Neural progenitor cell (in vitro differentiated cells): ENCODE results near the gene HIVEP1. TPM values are rescaled to one million over a fixed set of nuclear protein-coding genes. Genes with fewer than 3 reads are reported as not detected.

ENCODE experiments used
- DNase-seq: peaks from one replicate; pipeline ENCODE4 v3.0.0-alpha.2; 2016; ENCODE audit warnings: low spot score
- H2AFZ ChIP-seq: fragments of 200-600 bp; sonication (generic); replicated peaks from 2 replicates; pipeline ENCODE4 v1.6.1; 2016; ENCODE audit warnings: antibody characterized with exemption
- H3F3A ChIP-seq: fragments of 200-600 bp; sonication (generic); 2 replicates; pipeline ENCODE4 v1.6.1; 2016; ENCODE audit warnings: antibody characterized with exemption, low read depth
- H3K27ac ChIP-seq: fragments of 200-600 bp; sonication (generic); 2 replicates; pipeline ENCODE4 v1.5.1; 2016; ENCODE audit warnings: mild to moderate bottlenecking
- H3K27me3 ChIP-seq: fragments of 200-600 bp; sonication (generic); 2 replicates; pipeline ENCODE4 v1.6.1; 2016; ENCODE audit warnings: mild to moderate bottlenecking, moderate library complexity
- H3K36me3 ChIP-seq: fragments of 200-600 bp; sonication (generic); 2 replicates; pipeline ENCODE4 v1.5.1; 2016
- H3K4me1 ChIP-seq: fragments of 200-600 bp; sonication (generic); 2 replicates; pipeline ENCODE4 v1.6.1; 2016; ENCODE audit warnings: mixed run types
- H3K4me2 ChIP-seq: fragments of 200-600 bp; sonication (generic); 2 replicates; pipeline ENCODE4 v1.6.1; 2016
- H3K4me3 ChIP-seq: fragments of 200-600 bp; sonication (generic); 2 replicates; pipeline ENCODE4 v1.5.1; 2016
- H3K79me2 ChIP-seq: fragments of 200-600 bp; sonication (generic); 2 replicates; pipeline ENCODE4 v1.6.1; 2016; ENCODE audit warnings: low read depth
- H3K9ac ChIP-seq: fragments of 200-600 bp; sonication (generic); 2 replicates; pipeline ENCODE4 v1.6.1; 2016
- H3K9me3 ChIP-seq: fragments of 200-600 bp; sonication (generic); 2 replicates; pipeline ENCODE4 v1.5.1; 2016; ENCODE audit warnings: low read depth
- H4K20me1 ChIP-seq: fragments of 200-600 bp; sonication (generic); 2 replicates; pipeline ENCODE4 v1.6.1; 2016; ENCODE audit warnings: low read depth
- H3K27ac Mint-ChIP-seq: 3 replicates; pipeline ENCODE4 v1.8.0; 2021; ENCODE audit warnings: mixed read lengths
- H3K27me3 Mint-ChIP-seq: 2 replicates; pipeline ENCODE4 v1.8.0; 2022; ENCODE audit warnings: low read depth, mild to moderate bottlenecking, inconsistent platforms, moderate library complexity, mixed read lengths; ENCODE audit not compliant: insufficient read depth
- H3K36me3 Mint-ChIP-seq: 3 replicates; pipeline ENCODE4 v1.8.0; 2021; ENCODE audit warnings: mixed read lengths
- H3K4me1 Mint-ChIP-seq: 3 replicates; pipeline ENCODE4 v1.8.0; 2021; ENCODE audit warnings: mixed read lengths
- H3K4me3 Mint-ChIP-seq: 3 replicates; pipeline ENCODE4 v1.8.0; 2021; ENCODE audit warnings: mild to moderate bottlenecking, moderate library complexity, mixed read lengths
- H3K9me3 Mint-ChIP-seq: 3 replicates; pipeline ENCODE4 v1.8.0; 2020; ENCODE audit warnings: mixed read lengths
- CTCF ChIP-seq: fragments of 200-600 bp; sonication (generic); IDR thresholded peaks from 2 replicates; pipeline ENCODE4 v1.5.1; 2017; ENCODE audit warnings: antibody characterized with exemption, mild to moderate bottlenecking
- EZH2 ChIP-seq: fragments of 200-600 bp; sonication (generic); IDR thresholded peaks from 2 replicates; pipeline ENCODE4 v1.6.1; 2017; ENCODE audit warnings: antibody characterized with exemption, mild to moderate bottlenecking, moderate library complexity
- EZH2phosphoT487 ChIP-seq: fragments of 200-600 bp; sonication (generic); IDR thresholded peaks from 2 replicates; pipeline ENCODE4 v1.6.1; 2017; ENCODE audit warnings: antibody characterized with exemption
- total RNA-seq: library from RNA; depleted of rRNA; stranded (reverse); fragments of >200 nt; gene quantifications from 2 replicates; pipeline ENCODE4 v1.2.3, GENCODE V29; 2015; ENCODE audit warnings: low replicate concordance

HIVEP1 gene
- total RNA-seq, 1 donor from 2014 or later = 23.3 TPM

GRCh38 chr6:12010635-12011275 lies 1.4 kb upstream of the HIVEP1 start:
- H3K4me2 ChIP-seq = peak overlapping the region; percentile 81
- DNase-seq = peak; percentile 79
- TF ChIP-seq EZH2 (no peak), EZH2phosphoT487 (no peak), CTCF (no peak)
- Mint-ChIP-seq H3K27ac (peak overlapping the region; percentile 94), H3K4me1 (peaks cover 41% of the 10 kb centered on the region), H3K27me3 (peaks cover 9% of the 10 kb centered on the region), H3K9me3 (peaks cover 5% of the 10 kb centered on the region), H3K4me3 (peak overlapping the region; percentile 95), H3K36me3 (peaks cover 14% of the 10 kb centered on the region)
- H3K27me3 ChIP-seq = peaks cover 12% of the 10 kb centered on the region
- H3K4me3 ChIP-seq = peak overlapping the region; percentile 85
- H3K27ac ChIP-seq = no peak overlapping the region
- H3K9me3 ChIP-seq = peaks cover 4% of the 10 kb centered on the region
- H3K4me1 ChIP-seq = peaks cover 29% of the 10 kb centered on the region
- H3K36me3 ChIP-seq = peaks cover 9% of the 10 kb centered on the region
- H3K79me2 ChIP-seq = peaks cover 40% of the 10 kb centered on the region
- H4K20me1 ChIP-seq = no peaks in the 10 kb centered on the region
- no peak overlapping the region for H2AFZ ChIP-seq
- peaks cover 47% of the 10 kb centered on the region for H3F3A ChIP-seq
- H3K9ac ChIP-seq = no peak overlapping the region

GRCh38 chr6:12011276-12012037 lies 655 bp upstream of the HIVEP1 start:
- Histone ChIP-seq H2AFZ (no peak overlapping the region), H3K9me3 (peaks cover 4% of the 10 kb centered on the region), H3F3A (peaks cover 47% of the 10 kb centered on the region), H3K4me3 (peak overlapping the region; percentile 85), H3K4me1 (peaks cover 29% of the 10 kb centered on the region), H3K79me2 (peaks cover 47% of the 10 kb centered on the region), H3K9ac (no peak overlapping the region), H4K20me1 (no peaks in the 10 kb centered on the region), H3K27me3 (peaks cover 12% of the 10 kb centered on the region), H3K4me2 (peak overlapping the region; percentile 81), H3K36me3 (peaks cover 16% of the 10 kb centered on the region), H3K27ac (peak overlapping the region; percentile 92)
- TF ChIP-seq EZH2phosphoT487 (no peak), CTCF (no peak), EZH2 (no peak)
- Mint-ChIP-seq H3K27me3 (peaks cover 9% of the 10 kb centered on the region), H3K9me3 (peaks cover 7% of the 10 kb centered on the region), H3K4me1 (peaks cover 41% of the 10 kb centered on the region), H3K36me3 (peaks cover 21% of the 10 kb centered on the region), H3K4me3 (peak overlapping the region; percentile 95), H3K27ac (peak overlapping the region; percentile 94)
- DNase-seq = peak; percentile 97

- H3K4me3 ChIP-seq = peak overlapping the region; percentile 85
- no peaks in the 10 kb centered on the region for H4K20me1 ChIP-seq
- H3K4me1 ChIP-seq = peaks cover 27% of the 10 kb centered on the region
- peak overlapping the region; percentile 94 for H3K27ac Mint-ChIP-seq
- H3K9ac ChIP-seq = peak overlapping the region; percentile 29
- H3K4me3 Mint-ChIP-seq = peak overlapping the region; percentile 96
- peaks cover 9% of the 10 kb centered on the region for H3K27me3 Mint-ChIP-seq
- H3K36me3 ChIP-seq = peaks cover 19% of the 10 kb centered on the region
- peak overlapping the region; percentile 92 for H3K27ac ChIP-seq
- peaks cover 4% of the 10 kb centered on the region for H3K9me3 ChIP-seq
- peaks cover 57% of the 10 kb centered on the region for H3K79me2 ChIP-seq
- peak overlapping the region; percentile 26 for H2AFZ ChIP-seq
- peaks cover 12% of the 10 kb centered on the region for H3K27me3 ChIP-seq
- H3F3A ChIP-seq = peaks cover 45% of the 10 kb centered on the region
- H3K36me3 Mint-ChIP-seq = peaks cover 32% of the 10 kb centered on the region
- H3K4me1 Mint-ChIP-seq = peaks cover 32% of the 10 kb centered on the region
- peaks cover 7% of the 10 kb centered on the region for H3K9me3 Mint-ChIP-seq
- H3K4me2 ChIP-seq = peak overlapping the region; percentile 88
- peak; percentile 92 for DNase-seq
- no peak for TF ChIP-seq EZH2phosphoT487
- TF ChIP-seq EZH2 = no peak
- no peak for TF ChIP-seq CTCF
Observed at GRCh38 chr6:12012558-12013306, 620 bp downstream of the HIVEP1 start.
